NT2/D1 (cell line): ENCODE results near the gene RFXAP.

Source experiments
- SUZ12 ChIP-seq: IDR thresholded peaks from 2 replicates; pipeline ENCODE4 v1.6.1; 2011; ENCODE audit not compliant: insufficient read length, insufficient read depth; ENCODE audit errors: extremely low read depth
- YY1 ChIP-seq: IDR thresholded peaks from 2 replicates; pipeline ENCODE4 v1.6.1; 2011; ENCODE audit not compliant: insufficient read length, insufficient read depth
- ZNF274 ChIP-seq: IDR thresholded peaks from 2 replicates; pipeline ENCODE4 v1.6.1; 2011; ENCODE audit warnings: mild to moderate bottlenecking, low read depth, low read length

GRCh38 chr13:36807616-36808015 lies 11.4 kb upstream of the RFXAP start:
- no peak for TF ChIP-seq YY1
- TF ChIP-seq ZNF274: no peak
- no peak for TF ChIP-seq SUZ12
